SK-N-SH treated with all-trans-retinoic acid at 6 μM for 48 hours (cell line): ENCODE results near the gene SNX13.

Experiments
- ATAC-seq: fragments of 200-7000 bp; cut with Tn5 transposase; 3 replicates; pipeline ENCODE4 v1.9.1; 2020; ENCODE audit warnings: mild to moderate bottlenecking, moderate library complexity
- ARNTL ChIP-seq: fragments of 450-650 bp; formaldehyde crosslinking; IDR thresholded peaks from 2 replicates; pipeline ENCODE4 v1.5.0; 2020; ENCODE audit warnings: low read depth, mild to moderate bottlenecking, moderate library complexity, borderline replicate concordance
- BACH2 ChIP-seq: fragments of 250-450 bp; sonication (Bioruptor Pico); IDR thresholded peaks from 2 replicates; pipeline ENCODE4 v1.9.0; 2021; ENCODE audit warnings: mild to moderate bottlenecking, borderline replicate concordance
- CREB5 ChIP-seq: fragments of 250-450 bp; sonication (Bioruptor Pico); IDR thresholded peaks from 2 replicates; pipeline ENCODE4 v1.5.1; 2020; ENCODE audit warnings: low read depth, mild to moderate bottlenecking, moderate library complexity
- CSDC2 ChIP-seq: fragments of 250-450 bp; sonication (Bioruptor Pico); IDR thresholded peaks from 2 replicates; pipeline ENCODE4 v1.5.0; 2020; ENCODE audit warnings: mild to moderate bottlenecking, moderate library complexity
- CSRNP3 ChIP-seq: fragments of 250-450 bp; sonication (Bioruptor Pico); IDR thresholded peaks from 2 replicates; pipeline ENCODE4 v1.5.1; 2021; ENCODE audit warnings: mild to moderate bottlenecking, moderate library complexity
- ESRRG ChIP-seq: fragments of 250-450 bp; sonication (Bioruptor Pico); IDR thresholded peaks from 2 replicates; pipeline ENCODE4 v1.6.1; 2021; ENCODE audit warnings: mild to moderate bottlenecking
- ISL1 ChIP-seq: fragments of 250-450 bp; sonication (Bioruptor Pico); IDR thresholded peaks from 2 replicates; pipeline ENCODE4 v2.1.2; 2022; ENCODE audit warnings: mild to moderate bottlenecking, moderate library complexity
- OSR1 ChIP-seq: fragments of 250-450 bp; sonication (Bioruptor Pico); IDR thresholded peaks from 2 replicates; pipeline ENCODE4 v1.8.0; 2022; ENCODE audit warnings: moderate library complexity, mild to moderate bottlenecking, inconsistent platforms
- PATZ1 ChIP-seq: fragments of 250-450 bp; sonication (Bioruptor Pico); IDR thresholded peaks from 2 replicates; pipeline ENCODE4 v1.8.0; 2020; ENCODE audit warnings: mild to moderate bottlenecking, moderate library complexity, borderline replicate concordance
- POU6F1 ChIP-seq: fragments of 250-450 bp; sonication (Bioruptor Pico); IDR thresholded peaks from 2 replicates; pipeline ENCODE4 v1.8.0; 2021; ENCODE audit warnings: low read depth, mild to moderate bottlenecking, moderate library complexity, borderline replicate concordance
- PPARA ChIP-seq: fragments of 250-450 bp; sonication (Bioruptor Pico); IDR thresholded peaks from 2 replicates; pipeline ENCODE4 v1.5.0; 2020; ENCODE audit warnings: mild to moderate bottlenecking, borderline replicate concordance
- RARB ChIP-seq: fragments of 250-450 bp; sonication (Bioruptor Pico); IDR thresholded peaks from 2 replicates; pipeline ENCODE4 v1.8.0; 2021; ENCODE audit warnings: mild to moderate bottlenecking, moderate library complexity
- SNAI2 ChIP-seq: fragments of 250-450 bp; sonication (Bioruptor Pico); IDR thresholded peaks from 2 replicates; pipeline ENCODE4 v1.5.0; 2020; ENCODE audit warnings: mild to moderate bottlenecking, moderate library complexity
- TCF4 ChIP-seq: fragments of 250-450 bp; sonication (Bioruptor Pico); IDR thresholded peaks from 2 replicates; pipeline ENCODE4 v1.8.0; 2021; ENCODE audit warnings: mild to moderate bottlenecking, moderate library complexity, borderline replicate concordance
- TOX ChIP-seq: fragments of 250-450 bp; sonication (Bioruptor Pico); IDR thresholded peaks from 2 replicates; pipeline ENCODE4 v1.8.0; 2021; ENCODE audit warnings: mild to moderate bottlenecking, moderate library complexity, borderline replicate concordance
- TSHZ2 ChIP-seq: fragments of 250-450 bp; sonication (Bioruptor Pico); IDR thresholded peaks from 2 replicates; pipeline ENCODE4 v1.5.0; 2020; ENCODE audit warnings: mild to moderate bottlenecking, moderate library complexity
- ZC3H10 ChIP-seq: fragments of 250-450 bp; sonication (Bioruptor Pico); IDR thresholded peaks from 2 replicates; pipeline ENCODE4 v1.5.1; 2021; ENCODE audit warnings: mild to moderate bottlenecking, moderate library complexity
- ZFP3 ChIP-seq: fragments of 250-450 bp; sonication (Bioruptor Pico); IDR thresholded peaks from 2 replicates; pipeline ENCODE4 v1.5.0; 2020; ENCODE audit warnings: mild to moderate bottlenecking, moderate library complexity
- ZNF565 ChIP-seq: fragments of 450-650 bp; formaldehyde crosslinking; conservative IDR thresholded peaks from 2 replicates; pipeline ENCODE4 v1.5.0; 2020; ENCODE audit warnings: low read depth, mild to moderate bottlenecking, moderate library complexity
- ZNF70 ChIP-seq: fragments of 450-650 bp; formaldehyde crosslinking; IDR thresholded peaks from 2 replicates; pipeline ENCODE4 v1.5.0; 2020; ENCODE audit warnings: mild to moderate bottlenecking, moderate library complexity
- ZNF8 ChIP-seq: fragments of 450-650 bp; formaldehyde crosslinking; IDR thresholded peaks from 2 replicates; pipeline ENCODE4 v1.5.0; 2020; ENCODE audit warnings: mild to moderate bottlenecking, moderate library complexity

Gene SNX13

GRCh38 chr7:17951742-17952254 lies 11.5 kb upstream of the SNX13 start:
- ATAC-seq, result no peak
- no peak for TF ChIP-seq ZNF8
- no peak for TF ChIP-seq TOX (CRISPR knock-in tag)
- TF ChIP-seq PPARA, result no peak
- no peak for TF ChIP-seq BACH2 (CRISPR knock-in tag)
- no peak for TF ChIP-seq ZNF565
- no peak for TF ChIP-seq ZFP3
- no peak for TF ChIP-seq ARNTL (CRISPR knock-in tag)
- no peak for TF ChIP-seq RARB (CRISPR knock-in tag)

GRCh38 chr7:17948526-17949238 lies 8.4 kb upstream of the SNX13 start:
- no peak for ATAC-seq
- no peak for TF ChIP-seq ZFP3
- TF ChIP-seq ZNF8, result no peak
- TF ChIP-seq RARB (CRISPR knock-in tag), result no peak
- TF ChIP-seq POU6F1, result no peak
- no peak for TF ChIP-seq CSRNP3
- no peak for TF ChIP-seq ARNTL (CRISPR knock-in tag)
- TF ChIP-seq ZNF70, result no peak
- no peak for TF ChIP-seq PATZ1 (CRISPR knock-in tag)
- no peak for TF ChIP-seq CSDC2
- no peak for TF ChIP-seq ESRRG (CRISPR knock-in tag)
- no peak for TF ChIP-seq TCF4
- TF ChIP-seq PPARA, result no peak
- TF ChIP-seq ZNF565, result no peak
- TF ChIP-seq ISL1 (CRISPR knock-in tag), result no peak

GRCh38 chr7:17947620-17948019 lies 7.3 kb upstream of the SNX13 start:
- ATAC-seq, result no peak
- TF ChIP-seq TCF4 (no peak), CSRNP3 (no peak)

GRCh38 chr7:17946591-17946990 lies 6.3 kb upstream of the SNX13 start:
- no peak for ATAC-seq
- TF ChIP-seq RARB (CRISPR knock-in tag) (no peak), POU6F1 (no peak), ARNTL (CRISPR knock-in tag) (no peak), TSHZ2 (CRISPR knock-in tag) (no peak), BACH2 (CRISPR knock-in tag) (no peak), CREB5 (CRISPR knock-in tag) (no peak), OSR1 (CRISPR knock-in tag) (no peak), SNAI2 (CRISPR knock-in tag) (no peak), ZC3H10 (CRISPR knock-in tag) (no peak), ZNF565 (no peak), CSRNP3 (no peak), ZFP3 (no peak), ISL1 (CRISPR knock-in tag) (no peak), TOX (CRISPR knock-in tag) (no peak)
